ENCODE results near the gene MMP24. TPM values are rescaled to one million over a fixed set of nuclear protein-coding genes. Genes with fewer than 3 reads are reported as not detected.

Gene MMP24
- total RNA-seq, 1 donor from 2014 or later = 1.9 TPM

DNA sequence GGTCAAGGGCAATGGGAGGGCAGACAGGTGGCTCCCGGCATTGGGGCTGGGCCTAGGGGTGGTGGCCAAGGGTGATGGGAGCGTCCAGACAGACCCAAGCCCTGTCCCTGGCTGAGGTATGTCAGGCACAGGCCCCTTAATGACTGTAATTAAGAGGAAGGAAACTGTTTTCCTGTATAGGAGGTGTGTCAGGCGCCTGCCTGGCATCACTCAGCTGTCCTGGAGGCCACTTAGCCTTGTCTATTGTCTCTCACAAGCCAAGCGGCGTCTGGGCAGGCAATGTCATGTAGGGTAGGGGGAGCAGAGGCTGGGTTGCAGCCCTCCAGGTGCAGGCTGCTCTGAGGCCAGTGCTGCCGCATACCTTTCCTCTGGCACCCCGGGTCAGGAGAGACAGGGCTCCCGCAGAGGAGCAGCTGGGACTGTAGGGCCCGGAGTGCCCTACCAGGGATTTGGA is 69.6 kb downstream of the MMP24 start:
- Histone ChIP-seq H4K20me1 (ENCODE audit: low read depth) (no peaks in the 10 kb centered on the region), H3K4me3 (no peak overlapping the region), H3K27ac (no peak overlapping the region), H3K79me2 (ENCODE audit: low read depth) (no peaks in the 10 kb centered on the region), H3K27me3 (no peaks in the 10 kb centered on the region), H3K9ac (no peak overlapping the region), H2AFZ (replicated peaks) (no peak overlapping the region), H3F3A (ENCODE audit: low read depth) (no peaks in the 10 kb centered on the region), H3K9me3 (ENCODE audit: low read depth) (no peaks in the 10 kb centered on the region), H3K36me3 (no peaks in the 10 kb centered on the region), H3K4me2 (no peak overlapping the region), H3K4me1 (no peaks in the 10 kb centered on the region)
- DNase-seq (ENCODE audit: low spot score) = no peak
- Mint-ChIP-seq H3K27me3 (ENCODE audit: insufficient read depth, low read depth) (peaks cover 6% of the 10 kb centered on the region), H3K27ac (no peak overlapping the region), H3K4me3 (no peak overlapping the region), H3K36me3 (no peaks in the 10 kb centered on the region), H3K9me3 (no peaks in the 10 kb centered on the region), H3K4me1 (no peaks in the 10 kb centered on the region)
- TF ChIP-seq EZH2phosphoT487 (IDR thresholded peaks at IDR 0.05) (no peak), EZH2 (IDR thresholded peaks at IDR 0.05) (no peak)
- TF ChIP-seq, protein P1, sequence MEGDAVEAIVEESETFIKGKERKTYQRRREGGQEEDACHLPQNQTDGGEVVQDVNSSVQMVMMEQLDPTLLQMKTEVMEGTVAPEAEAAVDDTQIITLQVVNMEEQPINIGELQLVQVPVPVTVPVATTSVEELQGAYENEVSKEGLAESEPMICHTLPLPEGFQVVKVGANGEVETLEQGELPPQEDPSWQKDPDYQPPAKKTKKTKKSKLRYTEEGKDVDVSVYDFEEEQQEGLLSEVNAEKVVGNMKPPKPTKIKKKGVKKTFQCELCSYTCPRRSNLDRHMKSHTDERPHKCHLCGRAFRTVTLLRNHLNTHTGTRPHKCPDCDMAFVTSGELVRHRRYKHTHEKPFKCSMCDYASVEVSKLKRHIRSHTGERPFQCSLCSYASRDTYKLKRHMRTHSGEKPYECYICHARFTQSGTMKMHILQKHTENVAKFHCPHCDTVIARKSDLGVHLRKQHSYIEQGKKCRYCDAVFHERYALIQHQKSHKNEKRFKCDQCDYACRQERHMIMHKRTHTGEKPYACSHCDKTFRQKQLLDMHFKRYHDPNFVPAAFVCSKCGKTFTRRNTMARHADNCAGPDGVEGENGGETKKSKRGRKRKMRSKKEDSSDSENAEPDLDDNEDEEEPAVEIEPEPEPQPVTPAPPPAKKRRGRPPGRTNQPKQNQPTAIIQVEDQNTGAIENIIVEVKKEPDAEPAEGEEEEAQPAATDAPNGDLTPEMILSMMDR (IDR thresholded peaks at IDR 0.05) = no peak

DNA sequence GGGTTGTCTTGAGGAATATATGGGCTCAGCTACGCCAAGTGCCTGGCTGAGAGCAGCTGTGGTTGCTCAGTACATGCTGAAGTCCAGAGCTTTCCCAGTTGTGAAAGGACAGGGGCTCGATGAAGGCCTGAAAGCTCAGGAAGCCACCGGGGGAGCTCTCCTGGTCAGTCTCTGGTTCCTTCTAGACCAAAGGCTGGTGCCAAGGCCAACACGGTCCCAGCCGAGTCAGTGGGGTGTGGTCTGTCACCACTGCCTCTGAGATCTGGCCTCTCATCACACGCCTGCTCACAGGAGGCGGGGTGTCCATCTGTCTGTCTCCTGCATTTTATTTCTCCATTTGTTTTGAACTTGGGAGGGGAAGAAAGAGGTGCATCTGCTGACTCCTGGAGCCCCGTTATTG is 70.7 kb downstream of the MMP24 start:
- Histone ChIP-seq H2AFZ (replicated peaks) (no peak overlapping the region), H3K79me2 (ENCODE audit: low read depth) (no peaks in the 10 kb centered on the region), H3K9me3 (ENCODE audit: low read depth) (no peaks in the 10 kb centered on the region), H3K27me3 (no peaks in the 10 kb centered on the region), H4K20me1 (ENCODE audit: low read depth) (no peaks in the 10 kb centered on the region), H3K36me3 (no peaks in the 10 kb centered on the region), H3K9ac (no peak overlapping the region), H3K4me1 (no peaks in the 10 kb centered on the region), H3K4me3 (no peak overlapping the region), H3K4me2 (no peak overlapping the region), H3K27ac (no peak overlapping the region), H3F3A (ENCODE audit: low read depth) (no peaks in the 10 kb centered on the region)
- Mint-ChIP-seq H3K27ac (no peak overlapping the region), H3K4me1 (no peaks in the 10 kb centered on the region), H3K4me3 (no peak overlapping the region), H3K27me3 (ENCODE audit: insufficient read depth, low read depth) (peaks cover 6% of the 10 kb centered on the region), H3K9me3 (no peaks in the 10 kb centered on the region), H3K36me3 (peaks cover 4% of the 10 kb centered on the region)
- no peak for DNase-seq (ENCODE audit: low spot score)
- TF ChIP-seq, protein P1 (IDR thresholded peaks at IDR 0.05) = no peak
- TF ChIP-seq EZH2phosphoT487 (IDR thresholded peaks at IDR 0.05) (no peak), EZH2 (IDR thresholded peaks at IDR 0.05) (no peak)

- Histone ChIP-seq H3K27me3 (no peaks in the 10 kb centered on the region), H3K27ac (no peak overlapping the region), H3K36me3 (no peaks in the 10 kb centered on the region), H3K79me2 (ENCODE audit: low read depth) (no peaks in the 10 kb centered on the region), H3K9me3 (ENCODE audit: low read depth) (no peaks in the 10 kb centered on the region), H2AFZ (replicated peaks) (no peak overlapping the region), H4K20me1 (ENCODE audit: low read depth) (no peaks in the 10 kb centered on the region), H3K9ac (no peak overlapping the region), H3K4me3 (no peak overlapping the region), H3K4me2 (no peak overlapping the region), H3K4me1 (no peaks in the 10 kb centered on the region), H3F3A (ENCODE audit: low read depth) (no peaks in the 10 kb centered on the region)
- Mint-ChIP-seq H3K27me3 (ENCODE audit: insufficient read depth, low read depth) (peaks cover 4% of the 10 kb centered on the region), H3K9me3 (no peaks in the 10 kb centered on the region), H3K27ac (no peak overlapping the region), H3K36me3 (peaks cover 4% of the 10 kb centered on the region), H3K4me3 (no peak overlapping the region), H3K4me1 (no peaks in the 10 kb centered on the region)
- TF ChIP-seq EZH2phosphoT487 (IDR thresholded peaks at IDR 0.05) (no peak), EZH2 (IDR thresholded peaks at IDR 0.05) (no peak)
- TF ChIP-seq, protein P1 (IDR thresholded peaks at IDR 0.05) = no peak
- no peak for DNase-seq (ENCODE audit: low spot score)
Measured at GRCh38 chr20:35297740-35298139, 71.2 kb downstream of the MMP24 start.

Data from neural progenitor cell (in vitro differentiated cells).